Measurements from ENCODE around the gene ATP1B1. TPM values are rescaled to one million over a fixed set of nuclear protein-coding genes. Genes with fewer than 3 reads are reported as not detected.

ATP1B1 gene
- total and polyA plus RNA-seq, 2 experiments from 2014 or later = 6.9 to 16.1 TPM

GRCh38 chr1:169130683-169131082 is 24.2 kb downstream of the ATP1B1 start:
- H4K20me1 ChIP-seq (ENCODE audit: insufficient read depth) = no peaks in the 10 kb centered on the region

GRCh38 chr1:169132512-169133227 is 26.2 kb downstream of the ATP1B1 start:
- H3K79me2 ChIP-seq (ENCODE audit: insufficient read depth) = no peaks in the 10 kb centered on the region
- no peak for DNase-seq
- H3K27me3 ChIP-seq (replicated peaks; ENCODE audit: insufficient read depth) = no peaks in the 10 kb centered on the region
- no peaks in the 10 kb centered on the region for H3K9me3 ChIP-seq (ENCODE audit: low read depth)
- H3K9me2 ChIP-seq (ENCODE audit: insufficient read depth) = no peaks in the 10 kb centered on the region
- H3K4me2 ChIP-seq (ENCODE audit: unreplicated experiment) = no peak overlapping the region
- in situ Hi-C loops (cut with MboI) = no loop called here
- WGBS, 2 experiments (ENCODE audit: low coverage in 1 of 2, low lambda C conversion rate in 2 of 2, missing lambda C conversion rate in 2 of 2) = 96% methylated on average over 4 of the region's 4 CpGs
- no peak overlapping the region for H3K4me3 ChIP-seq
- H3K4me1 ChIP-seq (ENCODE audit: insufficient read depth) = 0 out of 2 replicates have a peak, but pooled peaks cover under 1% of the 10 kb centered on the region
- H3K9ac ChIP-seq = no peak overlapping the region
- H3F3A ChIP-seq (ENCODE audit: insufficient read depth) = no peaks in the 10 kb centered on the region
- no peaks in the 10 kb centered on the region for H4K20me1 ChIP-seq (ENCODE audit: insufficient read depth)
- peaks cover 6% of the 10 kb centered on the region; the same call in 1 of the 2 replicates for H3K36me3 ChIP-seq (ENCODE audit: low read depth)
- H3K27ac ChIP-seq = no peak overlapping the region
- TF ChIP-seq EZH2 (IDR thresholded peaks at IDR 0.05; ENCODE audit: insufficient read depth, poor library complexity, severe bottlenecking) (no peak), EZH2phosphoT487 (IDR thresholded peaks at IDR 0.05; ENCODE audit: insufficient read depth, low read depth) (no peak)
- H2AFZ ChIP-seq = no peak overlapping the region

More at GRCh38 chr1:169130683-169131082, 24.2 kb downstream of the ATP1B1 start:
- TF ChIP-seq EZH2 (IDR thresholded peaks at IDR 0.05; ENCODE audit: insufficient read depth, poor library complexity, severe bottlenecking) (no peak), EZH2phosphoT487 (IDR thresholded peaks at IDR 0.05; ENCODE audit: insufficient read depth, low read depth) (no peak)
- H3K9me3 ChIP-seq (ENCODE audit: low read depth) = no peaks in the 10 kb centered on the region
- in situ Hi-C loops (cut with MboI) = no loop called here
- 93 to 100% methylated on average over 4 of the region's 4 CpGs for WGBS, 2 experiments (ENCODE audit: low coverage in 1 of 2, low lambda C conversion rate in 2 of 2, missing lambda C conversion rate in 2 of 2)
- no peak overlapping the region for H2AFZ ChIP-seq
- no peaks in the 10 kb centered on the region for H3F3A ChIP-seq (ENCODE audit: insufficient read depth)
- no peak for DNase-seq
- H3K4me2 ChIP-seq (ENCODE audit: unreplicated experiment) = no peak overlapping the region
- H3K4me3 ChIP-seq = no peak overlapping the region
- H3K4me1 ChIP-seq (ENCODE audit: insufficient read depth) = 0 out of 2 replicates have a peak, but pooled peaks cover 7% of the 10 kb centered on the region
- H3K9me2 ChIP-seq (ENCODE audit: insufficient read depth) = no peaks in the 10 kb centered on the region
- no peaks in the 10 kb centered on the region for H3K27me3 ChIP-seq (replicated peaks; ENCODE audit: insufficient read depth)
- H3K9ac ChIP-seq = no peak overlapping the region
- no peak overlapping the region for H3K27ac ChIP-seq
- H3K79me2 ChIP-seq (ENCODE audit: insufficient read depth) = no peaks in the 10 kb centered on the region
- peaks cover 6% of the 10 kb centered on the region; the same call in 1 of the 2 replicates for H3K36me3 ChIP-seq (ENCODE audit: low read depth)

- Histone ChIP-seq H3K79me2 (ENCODE audit: insufficient read depth) (no peaks in the 10 kb centered on the region), H3K27ac (no peak overlapping the region), H3K9ac (no peak overlapping the region), H3K36me3 (ENCODE audit: low read depth) (peaks cover 6% of the 10 kb centered on the region; the same call in 1 of the 2 replicates), H3K4me3 (no peak overlapping the region), H3F3A (ENCODE audit: insufficient read depth) (no peaks in the 10 kb centered on the region), H3K4me2 (ENCODE audit: unreplicated experiment) (no peak overlapping the region), H3K9me3 (ENCODE audit: low read depth) (no peaks in the 10 kb centered on the region), H3K9me2 (ENCODE audit: insufficient read depth) (no peaks in the 10 kb centered on the region), H3K4me1 (ENCODE audit: insufficient read depth) (no peaks in the 10 kb centered on the region), H4K20me1 (ENCODE audit: insufficient read depth) (no peaks in the 10 kb centered on the region), H3K27me3 (replicated peaks; ENCODE audit: insufficient read depth) (no peaks in the 10 kb centered on the region), H2AFZ (no peak overlapping the region)
- in situ Hi-C loops (cut with MboI) = no loop called here
- 70 to 74% methylated on average over 5 of the region's 5 CpGs for WGBS, 2 experiments (ENCODE audit: low coverage in 1 of 2, low lambda C conversion rate in 2 of 2, missing lambda C conversion rate in 2 of 2)
- TF ChIP-seq EZH2phosphoT487 (IDR thresholded peaks at IDR 0.05; ENCODE audit: insufficient read depth, low read depth) = no peak
- no peak for TF ChIP-seq EZH2 (IDR thresholded peaks at IDR 0.05; ENCODE audit: insufficient read depth, poor library complexity, severe bottlenecking)
- DNase-seq = no peak
Observed at GRCh38 chr1:169133228-169133576, 26.7 kb downstream of the ATP1B1 start.

GRCh38 chr1:169133801-169134502 is 27.5 kb downstream of the ATP1B1 start:
- H3F3A ChIP-seq (ENCODE audit: insufficient read depth) = no peaks in the 10 kb centered on the region
- H3K4me1 ChIP-seq (ENCODE audit: insufficient read depth) = no peaks in the 10 kb centered on the region
- no peaks in the 10 kb centered on the region for H3K27me3 ChIP-seq (replicated peaks; ENCODE audit: insufficient read depth)
- TF ChIP-seq EZH2phosphoT487 (IDR thresholded peaks at IDR 0.05; ENCODE audit: insufficient read depth, low read depth) = no peak
- TF ChIP-seq EZH2 (IDR thresholded peaks at IDR 0.05; ENCODE audit: insufficient read depth, poor library complexity, severe bottlenecking) = no peak
- H3K4me3 ChIP-seq = no peak overlapping the region
- H3K4me2 ChIP-seq (ENCODE audit: unreplicated experiment) = no peak overlapping the region
- DNase-seq = peak; percentile 22
- no peaks in the 10 kb centered on the region for H3K9me3 ChIP-seq (ENCODE audit: low read depth)
- in situ Hi-C loops (cut with MboI) = no loop called here
- no peak overlapping the region for H2AFZ ChIP-seq
- no peak overlapping the region for H3K9ac ChIP-seq
- WGBS, 2 experiments (ENCODE audit: low coverage in 1 of 2, low lambda C conversion rate in 2 of 2, missing lambda C conversion rate in 2 of 2) = 95 to 96% methylated on average over 2 of the region's 2 CpGs
- no peaks in the 10 kb centered on the region for H3K9me2 ChIP-seq (ENCODE audit: insufficient read depth)
- no peaks in the 10 kb centered on the region for H4K20me1 ChIP-seq (ENCODE audit: insufficient read depth)
- no peaks in the 10 kb centered on the region for H3K79me2 ChIP-seq (ENCODE audit: insufficient read depth)
- H3K27ac ChIP-seq = no peak overlapping the region
- peaks cover 6% of the 10 kb centered on the region; the same call in 1 of the 2 replicates for H3K36me3 ChIP-seq (ENCODE audit: low read depth)

All from GM23248 (cell line).